ENCODE results near the gene RHBDD1.

The RHBDD1 gene

DNA sequence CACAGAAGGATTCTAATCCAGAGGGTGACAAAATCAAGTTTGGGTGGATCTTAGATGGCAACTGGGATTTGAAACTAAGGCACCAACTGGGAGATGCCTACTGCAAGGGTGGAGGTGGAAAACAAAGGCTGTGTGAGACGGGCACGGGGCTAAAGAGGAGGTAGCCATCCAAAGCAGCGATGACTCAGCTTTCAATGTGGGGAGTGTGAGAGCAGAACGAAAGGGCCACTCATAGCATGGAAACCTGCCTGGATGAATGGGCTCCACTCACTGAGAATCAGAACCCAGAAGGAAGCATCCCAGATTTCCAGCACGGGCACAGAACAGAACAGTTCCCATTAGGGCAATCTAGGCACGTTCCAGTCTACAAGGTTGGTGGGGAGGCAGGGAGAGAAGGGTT lies 168.6 kb downstream of the RHBDD1 start:
- Histone ChIP-seq H3K79me2 (no peaks in the 10 kb centered on the region), H3K9ac (no peak overlapping the region), H2AFZ (no peak overlapping the region), H3K36me3 (ENCODE audit: control insufficient read depth, insufficient read depth, low read length) (no peaks in the 10 kb centered on the region), H3K27me3 (ENCODE audit: control insufficient read depth, insufficient read depth, low read length) (no peaks in the 10 kb centered on the region), H3K4me1 (peaks cover 6% of the 10 kb centered on the region), H3K9me3 (ENCODE audit: control insufficient read depth, low read length) (no peaks in the 10 kb centered on the region), H3K4me3 (ENCODE audit: low read depth, low read length) (no peak overlapping the region), H3K4me2 (ENCODE audit: low read length) (no peak overlapping the region), H3K27ac (no peak overlapping the region)
- TF ChIP-seq CTCF (IDR thresholded peaks at IDR 0.05): no peak

GRCh38 chr2:227006189-227006897 lies 170.5 kb downstream of the RHBDD1 start:
- Histone ChIP-seq H3K36me3 (ENCODE audit: control insufficient read depth, insufficient read depth, low read length) (no peaks in the 10 kb centered on the region), H3K4me3 (ENCODE audit: low read depth, low read length) (no peak overlapping the region), H3K4me1 (no peaks in the 10 kb centered on the region), H3K9ac (no peak overlapping the region), H3K9me3 (ENCODE audit: control insufficient read depth, low read length) (no peaks in the 10 kb centered on the region), H3K4me2 (ENCODE audit: low read length) (no peak overlapping the region), H3K27ac (no peak overlapping the region), H2AFZ (no peak overlapping the region), H3K79me2 (no peaks in the 10 kb centered on the region), H3K27me3 (ENCODE audit: control insufficient read depth, insufficient read depth, low read length) (no peaks in the 10 kb centered on the region)
- TF ChIP-seq CTCF (IDR thresholded peaks at IDR 0.05): no peak

DNA sequence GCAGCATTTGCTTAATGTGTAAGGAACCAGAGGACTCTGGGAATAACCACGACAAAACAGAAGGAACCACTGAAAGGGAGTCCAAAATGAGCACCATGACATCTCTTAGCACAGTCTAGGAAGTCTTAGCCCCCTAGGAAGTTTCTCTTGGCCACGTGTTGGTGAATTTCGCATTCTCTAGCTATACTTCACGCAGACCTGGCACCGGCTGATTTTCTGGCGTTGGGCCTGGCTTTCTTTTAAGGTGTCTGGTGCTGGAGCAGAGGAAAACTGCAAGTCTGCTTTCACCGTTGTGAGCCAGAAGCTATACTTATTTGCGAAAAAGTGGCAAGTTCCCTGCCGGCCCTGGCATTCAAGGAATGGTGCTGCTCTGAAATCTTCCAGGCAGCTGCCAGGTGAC lies 171.3 kb downstream of the RHBDD1 start:
- no peaks in the 10 kb centered on the region for H3K36me3 ChIP-seq (ENCODE audit: control insufficient read depth, insufficient read depth, low read length)
- no peak overlapping the region for H3K27ac ChIP-seq
- H3K4me2 ChIP-seq (ENCODE audit: low read length): no peak overlapping the region
- no peaks in the 10 kb centered on the region for H3K9me3 ChIP-seq (ENCODE audit: control insufficient read depth, low read length)
- no peak overlapping the region for H3K4me3 ChIP-seq (ENCODE audit: low read depth, low read length)
- no peak for TF ChIP-seq CTCF (IDR thresholded peaks at IDR 0.05)
- H3K9ac ChIP-seq: no peak overlapping the region
- H3K79me2 ChIP-seq: no peaks in the 10 kb centered on the region
- no peaks in the 10 kb centered on the region for H3K27me3 ChIP-seq (ENCODE audit: control insufficient read depth, insufficient read depth, low read length)
- H3K4me1 ChIP-seq: no peaks in the 10 kb centered on the region
- no peak overlapping the region for H2AFZ ChIP-seq

DNA sequence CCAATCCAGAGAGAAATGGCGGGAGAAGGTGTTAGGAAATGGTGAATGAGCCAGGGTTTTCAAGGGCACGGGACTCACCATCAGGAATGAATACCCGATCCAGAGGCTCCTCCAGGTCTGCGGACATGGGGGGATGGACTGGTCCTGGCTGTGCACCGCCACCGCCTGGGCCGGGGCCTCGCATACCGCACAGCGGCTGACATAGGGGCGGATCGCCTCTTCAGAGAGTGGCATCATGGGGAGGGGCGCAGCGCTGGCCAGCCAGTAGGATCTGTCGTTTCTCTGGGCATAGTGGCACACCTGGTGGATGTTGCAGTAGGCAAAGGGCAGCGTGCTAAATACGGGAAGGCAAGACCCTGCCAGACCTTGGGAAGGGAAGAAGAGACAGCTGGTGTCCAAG lies 172.1 kb downstream of the RHBDD1 start:
- no peak overlapping the region for H3K4me3 ChIP-seq (ENCODE audit: low read depth, low read length)
- H3K79me2 ChIP-seq: no peaks in the 10 kb centered on the region
- no peak for TF ChIP-seq CTCF (IDR thresholded peaks at IDR 0.05)
- no peak overlapping the region for H3K4me2 ChIP-seq (ENCODE audit: low read length)
- H3K27ac ChIP-seq: no peak overlapping the region
- no peaks in the 10 kb centered on the region for H3K9me3 ChIP-seq (ENCODE audit: control insufficient read depth, low read length)
- no peaks in the 10 kb centered on the region for H3K27me3 ChIP-seq (ENCODE audit: control insufficient read depth, insufficient read depth, low read length)
- H3K36me3 ChIP-seq (ENCODE audit: control insufficient read depth, insufficient read depth, low read length): no peaks in the 10 kb centered on the region
- H2AFZ ChIP-seq: no peak overlapping the region
- no peaks in the 10 kb centered on the region for H3K4me1 ChIP-seq
- no peak overlapping the region for H3K9ac ChIP-seq

GRCh38 chr2:227010433-227010832 lies 174.6 kb downstream of the RHBDD1 start:
- H3K4me3 ChIP-seq (ENCODE audit: low read depth, low read length): no peak overlapping the region
- no peak overlapping the region for H3K4me2 ChIP-seq (ENCODE audit: low read length)
- H3K79me2 ChIP-seq: no peaks in the 10 kb centered on the region
- no peaks in the 10 kb centered on the region for H3K36me3 ChIP-seq (ENCODE audit: control insufficient read depth, insufficient read depth, low read length)
- no peak overlapping the region for H3K27ac ChIP-seq
- no peaks in the 10 kb centered on the region for H3K27me3 ChIP-seq (ENCODE audit: control insufficient read depth, insufficient read depth, low read length)
- no peak overlapping the region for H3K9ac ChIP-seq
- TF ChIP-seq CTCF (IDR thresholded peaks at IDR 0.05): no peak
- peaks cover 5% of the 10 kb centered on the region for H3K4me1 ChIP-seq
- H3K9me3 ChIP-seq (ENCODE audit: control insufficient read depth, low read length): no peaks in the 10 kb centered on the region
- no peak overlapping the region for H2AFZ ChIP-seq
